PC-3 (cell line): ENCODE results near the gene NADK. TPM values are rescaled to one million over a fixed set of nuclear protein-coding genes. Genes with fewer than 3 reads are reported as not detected.

Experiments
- ATAC-seq: fragments of 200-7000 bp; cut with Tn5 transposase; 2 replicates; pipeline ENCODE4 v1.9.1; 2020; ENCODE audit warnings: mild to moderate bottlenecking, moderate library complexity
- BruUV-seq: library from RNA; stranded (reverse); fragments of 400-500 nt; replicated peaks from 2 replicates; lab custom pipeline; 2021; lab: Mats Ljungman, UMichigan
- CTCF ChIA-PET: fragments of 300-600 bp; sonication (Branson Sonifier 250); formaldehyde crosslinking; loops from one replicate; lab custom pipeline; 2022; ENCODE audit warnings: antibody characterized with exemption; lab: Charles Lee
- POLR2A ChIA-PET: fragments of 300-600 bp; sonication (Branson Sonifier 250); formaldehyde crosslinking; loops from one replicate; lab custom pipeline; 2022; ENCODE audit warnings: antibody characterized with exemption; ENCODE audit not compliant: unreplicated experiment; lab: Charles Lee
- DNase-seq: peaks from one replicate; pipeline ENCODE4 v3.0.0-alpha.2; 2015
- H2AFZ ChIP-seq: fragments of 300-600 bp; sonication (generic); 2 replicates; pipeline ENCODE4 v1.6.0; 2016; ENCODE audit warnings: antibody characterized with exemption, low read length
- H3F3A ChIP-seq: fragments of 300-600 bp; sonication (generic); one replicate; pipeline ENCODE4 v1.6.0; 2017; ENCODE audit warnings: antibody characterized with exemption, low read length, control low read depth, mild to moderate bottlenecking; ENCODE audit not compliant: unreplicated experiment
- H3K27ac ChIP-seq: fragments of 300-600 bp; sonication (generic); 2 replicates; pipeline ENCODE4 v1.5.1; 2016; ENCODE audit warnings: mild to moderate bottlenecking, low read length
- H3K27me3 ChIP-seq: fragments of 300-600 bp; sonication (generic); 2 replicates; pipeline ENCODE4 v1.6.1; 2016; ENCODE audit warnings: low read length, mixed read lengths
- H3K36me3 ChIP-seq: fragments of 300-600 bp; sonication (generic); 2 replicates; pipeline ENCODE4 v1.6.1; 2016; ENCODE audit warnings: low read depth, mixed run types, low read length, mixed read lengths
- H3K4me1 ChIP-seq: fragments of 300-600 bp; sonication (generic); 2 replicates; pipeline ENCODE4 v1.5.1; 2016; ENCODE audit warnings: low read length; ENCODE audit not compliant: insufficient read depth
- H3K4me2 ChIP-seq: fragments of 300-600 bp; sonication (generic); 2 replicates; pipeline ENCODE4 v1.6.0; 2016; ENCODE audit warnings: low read length
- H3K4me3 ChIP-seq: fragments of 300-600 bp; sonication (generic); 2 replicates; pipeline ENCODE4 v1.5.1; 2016; ENCODE audit warnings: mild to moderate bottlenecking, low read length, mixed read lengths
- H3K79me2 ChIP-seq: fragments of 300-600 bp; sonication (generic); 2 replicates; pipeline ENCODE4 v1.6.1; 2017; ENCODE audit warnings: low read length, mixed read lengths
- H3K9ac ChIP-seq: fragments of 300-600 bp; sonication (generic); 2 replicates; pipeline ENCODE4 v1.6.0; 2016; ENCODE audit warnings: mild to moderate bottlenecking, low read length
- H3K9me2 ChIP-seq: fragments of 300-600 bp; sonication (generic); replicated peaks from 2 replicates; pipeline ENCODE4 v1.6.1; 2016; ENCODE audit warnings: mixed run types, low read length, mixed read lengths
- H3K9me3 ChIP-seq: fragments of 300-600 bp; sonication (generic); 2 replicates; pipeline ENCODE4 v1.6.1; 2016; ENCODE audit warnings: low read length, mixed read lengths
- H4K20me1 ChIP-seq: fragments of 300-600 bp; sonication (generic); 2 replicates; pipeline ENCODE4 v1.6.1; 2016; ENCODE audit warnings: low read length, mixed read lengths
- EZH2 ChIP-seq: fragments of 300-600 bp; sonication (generic); IDR thresholded peaks from one replicate; pipeline ENCODE4 v1.6.1; 2017; ENCODE audit warnings: antibody characterized with exemption, mild to moderate bottlenecking, low read length; ENCODE audit not compliant: unreplicated experiment
- EZH2phosphoT487 ChIP-seq: fragments of 300-600 bp; sonication (generic); IDR thresholded peaks from 2 replicates; pipeline ENCODE4 v1.6.1; 2018; ENCODE audit warnings: mild to moderate bottlenecking, antibody characterized with exemption, low read length, borderline replicate concordance
- intact Hi-C: fragments of 100-400 bp; cut with micrococcal nuclease; formaldehyde crosslinking; loops from 2 replicates; pipeline ENCODE4 v1.9.0; 2023
- total RNA-seq: library from RNA; depleted of rRNA; stranded (reverse); fragments of >200 nt; gene quantifications from 2 replicates; pipeline ENCODE4 v1.2.3, GENCODE V29; 2014
- TF ChIP-seq, protein P1 (sequence below): fragments of 300-600 bp; sonication (generic); conservative IDR thresholded peaks from 2 replicates; pipeline ENCODE4 v1.5.1; 2017; ENCODE audit warnings: antibody characterized with exemption, low read depth, mild to moderate bottlenecking, low read length

Gene NADK
- total RNA-seq, 1 experiment from 2014 or later, result 130 TPM

- Histone ChIP-seq H3F3A (peaks cover 3% of the 10 kb centered on the region), H3K4me2 (no peak overlapping the region), H3K27ac (no peak overlapping the region), H3K4me3 (no peak overlapping the region), H3K4me1 (peaks cover 36% of the 10 kb centered on the region), H2AFZ (no peak overlapping the region), H4K20me1 (peaks cover 6% of the 10 kb centered on the region; the same call in 1 of the 2 replicates), H3K9me3 (no peaks in the 10 kb centered on the region), H3K9ac (no peak overlapping the region), H3K79me2 (peaks cover 16% of the 10 kb centered on the region), H3K9me2 (no peaks in the 10 kb centered on the region), H3K36me3 (peaks cover 19% of the 10 kb centered on the region), H3K27me3 (no peaks in the 10 kb centered on the region)
- no TSS peak for BruUV-seq
- POLR2A ChIA-PET, result interaction anchor here (0.7 kb wide), 1 partner anchor 18 kb away, joined by 3 read pairs; no protein-coding TSS in a partner anchor
- intact Hi-C loops, result no loop called here
- TF ChIP-seq EZH2phosphoT487, result no peak
- no peak for TF ChIP-seq EZH2
- TF ChIP-seq, protein P1, sequence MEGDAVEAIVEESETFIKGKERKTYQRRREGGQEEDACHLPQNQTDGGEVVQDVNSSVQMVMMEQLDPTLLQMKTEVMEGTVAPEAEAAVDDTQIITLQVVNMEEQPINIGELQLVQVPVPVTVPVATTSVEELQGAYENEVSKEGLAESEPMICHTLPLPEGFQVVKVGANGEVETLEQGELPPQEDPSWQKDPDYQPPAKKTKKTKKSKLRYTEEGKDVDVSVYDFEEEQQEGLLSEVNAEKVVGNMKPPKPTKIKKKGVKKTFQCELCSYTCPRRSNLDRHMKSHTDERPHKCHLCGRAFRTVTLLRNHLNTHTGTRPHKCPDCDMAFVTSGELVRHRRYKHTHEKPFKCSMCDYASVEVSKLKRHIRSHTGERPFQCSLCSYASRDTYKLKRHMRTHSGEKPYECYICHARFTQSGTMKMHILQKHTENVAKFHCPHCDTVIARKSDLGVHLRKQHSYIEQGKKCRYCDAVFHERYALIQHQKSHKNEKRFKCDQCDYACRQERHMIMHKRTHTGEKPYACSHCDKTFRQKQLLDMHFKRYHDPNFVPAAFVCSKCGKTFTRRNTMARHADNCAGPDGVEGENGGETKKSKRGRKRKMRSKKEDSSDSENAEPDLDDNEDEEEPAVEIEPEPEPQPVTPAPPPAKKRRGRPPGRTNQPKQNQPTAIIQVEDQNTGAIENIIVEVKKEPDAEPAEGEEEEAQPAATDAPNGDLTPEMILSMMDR, result no peak
- DNase-seq, result no peak
- CTCF ChIA-PET, result no interaction called here
- ATAC-seq, result no peak
These were observed 3.2 kb upstream of the NADK start for GRCh38 chr1:1781526-1781903.

GRCh38 chr1:1780598-1781525, 2.6 kb upstream of the NADK start:
- ChIA-PET POLR2A (no interaction called here), CTCF (no interaction called here)
- H2AFZ ChIP-seq, result no peak overlapping the region
- H3K79me2 ChIP-seq, result peaks cover 23% of the 10 kb centered on the region
- ATAC-seq (no peak), DNase-seq (no peak)
- TF ChIP-seq, protein P1, result no peak
- TF ChIP-seq EZH2phosphoT487, result no peak
- intact Hi-C loops, result no loop called here
- peaks cover 13% of the 10 kb centered on the region for H3K36me3 ChIP-seq
- no peaks in the 10 kb centered on the region for H3K9me2 ChIP-seq
- no peaks in the 10 kb centered on the region for H3K9me3 ChIP-seq
- H3K27me3 ChIP-seq, result no peaks in the 10 kb centered on the region
- no TSS peak for BruUV-seq
- H3K27ac ChIP-seq, result no peak overlapping the region
- no peak overlapping the region for H3K9ac ChIP-seq
- H3K4me2 ChIP-seq, result no peak overlapping the region
- H3F3A ChIP-seq, result peaks cover 3% of the 10 kb centered on the region
- H3K4me3 ChIP-seq, result no peak overlapping the region
- H3K4me1 ChIP-seq, result peaks cover 41% of the 10 kb centered on the region
- H4K20me1 ChIP-seq, result peaks cover 11% of the 10 kb centered on the region
